ENCODE measurements around the gene MORC3.

- TF ChIP-seq CTCF (IDR thresholded peaks at IDR 0.05) (no peak), EZH2 (IDR thresholded peaks at IDR 0.05; ENCODE audit: borderline replicate concordance, insufficient read depth, low read depth, low read length, poor library complexity, severe bottlenecking) (no peak)
These were observed 19.0 kb downstream of the MORC3 start for GRCh38 chr21:36338975-36339374.

All from B cell (primary cell).